Measurements from ENCODE around the gene TMEM161A. TPM values are rescaled to one million over a fixed set of nuclear protein-coding genes. Genes with fewer than 3 reads are reported as not detected.

The TMEM161A gene
- total RNA-seq, 1 donor from 2014 or later: 24.5 TPM

DNA sequence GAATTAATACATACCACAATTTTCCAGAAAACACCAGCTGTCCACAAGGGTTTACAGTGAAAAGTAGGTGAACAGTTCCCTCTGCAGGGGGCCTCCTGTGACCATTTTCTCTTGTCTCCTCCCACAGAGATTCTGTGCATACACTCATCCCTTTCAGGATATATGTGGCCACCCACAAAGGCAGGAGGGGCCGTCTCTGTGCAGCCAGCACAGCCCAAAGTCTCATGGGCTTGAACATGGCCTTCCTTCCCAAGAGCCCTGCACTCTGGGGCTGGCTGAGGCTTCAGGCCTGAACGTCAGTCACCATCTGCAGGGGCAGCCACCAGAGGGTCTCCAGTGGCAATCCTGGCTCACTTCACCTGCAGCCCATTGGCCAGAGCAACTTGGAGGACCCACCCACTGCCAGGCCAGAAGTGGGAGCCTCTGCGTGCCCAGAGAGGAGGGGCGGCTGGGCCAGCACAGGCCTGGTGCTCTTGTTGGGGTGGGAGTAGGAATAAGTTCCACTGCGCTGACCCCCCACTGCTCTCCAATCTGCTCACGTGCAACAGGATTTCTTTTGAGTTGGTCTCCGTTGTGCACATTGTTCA is 25.1 kb downstream of the TMEM161A start:
- no peaks in the 10 kb centered on the region for H3K36me3 ChIP-seq (ENCODE audit: control insufficient read depth, insufficient read depth, low read length)
- TF ChIP-seq, protein P1, sequence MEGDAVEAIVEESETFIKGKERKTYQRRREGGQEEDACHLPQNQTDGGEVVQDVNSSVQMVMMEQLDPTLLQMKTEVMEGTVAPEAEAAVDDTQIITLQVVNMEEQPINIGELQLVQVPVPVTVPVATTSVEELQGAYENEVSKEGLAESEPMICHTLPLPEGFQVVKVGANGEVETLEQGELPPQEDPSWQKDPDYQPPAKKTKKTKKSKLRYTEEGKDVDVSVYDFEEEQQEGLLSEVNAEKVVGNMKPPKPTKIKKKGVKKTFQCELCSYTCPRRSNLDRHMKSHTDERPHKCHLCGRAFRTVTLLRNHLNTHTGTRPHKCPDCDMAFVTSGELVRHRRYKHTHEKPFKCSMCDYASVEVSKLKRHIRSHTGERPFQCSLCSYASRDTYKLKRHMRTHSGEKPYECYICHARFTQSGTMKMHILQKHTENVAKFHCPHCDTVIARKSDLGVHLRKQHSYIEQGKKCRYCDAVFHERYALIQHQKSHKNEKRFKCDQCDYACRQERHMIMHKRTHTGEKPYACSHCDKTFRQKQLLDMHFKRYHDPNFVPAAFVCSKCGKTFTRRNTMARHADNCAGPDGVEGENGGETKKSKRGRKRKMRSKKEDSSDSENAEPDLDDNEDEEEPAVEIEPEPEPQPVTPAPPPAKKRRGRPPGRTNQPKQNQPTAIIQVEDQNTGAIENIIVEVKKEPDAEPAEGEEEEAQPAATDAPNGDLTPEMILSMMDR (IDR thresholded peaks at IDR 0.05; ENCODE audit: insufficient read depth, low read length, poor library complexity, severe bottlenecking): peak; percentile 19
- H3K4me3 ChIP-seq (ENCODE audit: low read depth, low read length): no peak overlapping the region
- DNase-seq (ENCODE audit: low read depth): no peak
- H3K27me3 ChIP-seq (ENCODE audit: control insufficient read depth, insufficient read depth, low read length): peaks cover 14% of the 10 kb centered on the region

GRCh38 chr19:19111967-19112580 is 26.2 kb downstream of the TMEM161A start:
- DNase-seq (ENCODE audit: low read depth): no peak
- no peak overlapping the region for H3K4me3 ChIP-seq (ENCODE audit: low read depth, low read length)
- no peaks in the 10 kb centered on the region for H3K36me3 ChIP-seq (ENCODE audit: control insufficient read depth, insufficient read depth, low read length)
- H3K27me3 ChIP-seq (ENCODE audit: control insufficient read depth, insufficient read depth, low read length): peaks cover 14% of the 10 kb centered on the region
- TF ChIP-seq, protein P1 (IDR thresholded peaks at IDR 0.05; ENCODE audit: insufficient read depth, low read length, poor library complexity, severe bottlenecking): no peak

GRCh38 chr19:19111136-19111835 is 27.0 kb downstream of the TMEM161A start:
- Histone ChIP-seq H3K27me3 (ENCODE audit: control insufficient read depth, insufficient read depth, low read length) (peaks cover 14% of the 10 kb centered on the region), H3K36me3 (ENCODE audit: control insufficient read depth, insufficient read depth, low read length) (no peaks in the 10 kb centered on the region), H3K4me3 (ENCODE audit: low read depth, low read length) (no peak overlapping the region)
- TF ChIP-seq, protein P1 (IDR thresholded peaks at IDR 0.05; ENCODE audit: insufficient read depth, low read length, poor library complexity, severe bottlenecking): no peak
- DNase-seq (ENCODE audit: low read depth): no peak

DNA sequence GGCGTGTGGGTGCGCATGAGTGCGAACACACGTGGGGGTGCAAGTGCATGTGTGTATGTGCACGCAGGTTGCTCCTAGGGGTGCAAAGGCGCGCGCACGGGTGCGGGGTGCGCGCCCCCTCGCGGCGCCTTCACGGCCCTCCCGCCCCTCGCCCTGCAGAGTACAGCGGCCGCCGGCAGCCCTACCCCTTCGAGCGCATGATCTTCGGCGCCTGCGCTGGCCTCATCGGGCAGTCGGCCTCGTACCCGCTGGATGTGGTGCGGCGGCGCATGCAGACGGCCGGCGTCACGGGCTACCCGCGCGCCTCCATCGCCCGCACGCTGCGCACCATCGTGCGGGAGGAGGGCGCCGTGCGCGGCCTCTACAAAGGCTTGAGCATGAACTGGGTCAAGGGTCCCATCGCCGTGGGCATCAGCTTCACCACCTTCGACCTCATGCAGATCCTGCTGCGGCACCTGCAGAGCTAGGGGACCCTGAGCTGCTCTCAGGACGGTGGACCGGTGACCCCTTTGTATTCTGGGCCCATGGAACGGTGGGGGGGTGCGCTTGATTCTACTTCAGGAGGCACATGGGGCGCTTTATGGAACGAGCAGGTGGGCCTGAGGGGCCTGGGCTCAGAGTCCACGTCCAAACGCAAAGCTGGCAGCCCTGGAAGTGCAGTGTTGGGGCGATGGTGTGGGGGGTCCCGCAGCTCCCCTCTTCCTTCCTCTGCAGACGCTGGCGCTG is 27.7 kb downstream of the TMEM161A start:
- TF ChIP-seq, protein P1 (IDR thresholded peaks at IDR 0.05; ENCODE audit: insufficient read depth, low read length, poor library complexity, severe bottlenecking): peak; percentile 15
- no peak overlapping the region for H3K4me3 ChIP-seq (ENCODE audit: low read depth, low read length)
- H3K27me3 ChIP-seq (ENCODE audit: control insufficient read depth, insufficient read depth, low read length): peaks cover 14% of the 10 kb centered on the region
- DNase-seq (ENCODE audit: low read depth): no peak
- no peaks in the 10 kb centered on the region for H3K36me3 ChIP-seq (ENCODE audit: control insufficient read depth, insufficient read depth, low read length)

DNA sequence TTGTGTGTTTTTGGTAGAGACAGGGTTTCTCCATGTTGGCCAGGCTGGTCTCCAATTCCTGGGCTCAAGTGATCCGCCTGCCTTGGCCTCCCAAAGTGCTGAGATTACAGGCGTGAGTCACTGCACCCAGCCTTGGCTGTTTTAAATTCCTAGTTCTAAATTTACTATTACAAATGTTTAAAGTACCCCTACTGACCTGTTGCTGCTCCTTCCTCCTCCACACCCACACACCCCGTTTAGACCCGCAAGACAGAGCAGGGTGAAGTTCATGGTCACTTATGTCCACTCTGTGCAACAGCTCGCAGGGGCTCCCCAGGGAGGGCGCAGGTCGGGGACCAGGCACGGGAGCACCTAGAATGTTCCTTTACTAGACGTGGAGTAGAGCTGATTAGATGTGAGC is 28.7 kb downstream of the TMEM161A start:
- DNase-seq (ENCODE audit: low read depth): no peak
- no peaks in the 10 kb centered on the region for H3K36me3 ChIP-seq (ENCODE audit: control insufficient read depth, insufficient read depth, low read length)
- TF ChIP-seq, protein P1 (IDR thresholded peaks at IDR 0.05; ENCODE audit: insufficient read depth, low read length, poor library complexity, severe bottlenecking): no peak

More for the DNA sequence above, 28.7 kb downstream of the TMEM161A start:
- Histone ChIP-seq H3K4me3 (ENCODE audit: low read depth, low read length) (no peak overlapping the region), H3K27me3 (ENCODE audit: control insufficient read depth, insufficient read depth, low read length) (peaks cover 14% of the 10 kb centered on the region)
